DND-41 (cell line): ENCODE measurements around the gene IFITM5.

Experiments
- ATAC-seq: fragments of 200-7000 bp; cut with Tn5 transposase; 3 replicates; pipeline ENCODE4 v1.9.1; 2021; ENCODE audit warnings: low read depth; ENCODE audit not compliant: insufficient read depth
- DNase-seq: peaks from one replicate; pipeline ENCODE4 v3.0.0-alpha.2; 2020
- H2AFZ ChIP-seq: 2 replicates; pipeline ENCODE4 v1.6.0; 2012; ENCODE audit warnings: low read depth, low read length
- H3K27ac ChIP-seq: 2 replicates; pipeline ENCODE4 v1.5.1; 2012; ENCODE audit warnings: low read length, inconsistent platforms
- H3K27me3 ChIP-seq: fragments of 200-600 bp; sonication (generic); 2 replicates; pipeline ENCODE4 v1.6.0; 2012; ENCODE audit warnings: low read length, mild to moderate bottlenecking, inconsistent platforms; ENCODE audit not compliant: insufficient read depth, poor library complexity
- H3K36me3 ChIP-seq: 2 replicates; pipeline ENCODE4 v1.5.1; 2012; ENCODE audit warnings: low read length, inconsistent platforms; ENCODE audit not compliant: insufficient read depth
- H3K4me1 ChIP-seq: 2 replicates; pipeline ENCODE4 v1.5.1; 2012; ENCODE audit warnings: mild to moderate bottlenecking, low read length; ENCODE audit not compliant: insufficient read depth
- H3K4me2 ChIP-seq: 2 replicates; pipeline ENCODE4 v1.6.0; 2012; ENCODE audit warnings: mild to moderate bottlenecking, moderate library complexity, low read length, inconsistent platforms; ENCODE audit not compliant: insufficient read depth
- H3K4me3 ChIP-seq, 2 experiments: fragments of 200-600 bp in 1 of 2; shearing (Covaris generic) in 1 of 2; 2 replicates each; pipeline ENCODE4 v1.5.1; 2012 to 2016; ENCODE audit warnings: inconsistent platforms in 2 of 2, low read length in 2 of 2, mild to moderate bottlenecking in 2 of 2, low read depth in 1 of 2, moderate library complexity in 1 of 2
- H3K79me2 ChIP-seq: 2 replicates; pipeline ENCODE4 v1.6.0; 2012; ENCODE audit warnings: low read length, inconsistent platforms; ENCODE audit not compliant: insufficient read depth
- H3K9ac ChIP-seq: 2 replicates; pipeline ENCODE4 v1.6.0; 2012; ENCODE audit warnings: low read depth, mild to moderate bottlenecking, inconsistent platforms, low read length, moderate library complexity
- H3K9me3 ChIP-seq: 2 replicates; pipeline ENCODE4 v1.5.1; 2012; ENCODE audit warnings: low read length, moderate library complexity, mild to moderate bottlenecking, inconsistent platforms; ENCODE audit not compliant: insufficient read depth, severe bottlenecking
- H4K20me1 ChIP-seq: 2 replicates; pipeline ENCODE4 v1.6.0; 2012; ENCODE audit warnings: low read length; ENCODE audit not compliant: insufficient read depth
- CTCF ChIP-seq: IDR thresholded peaks from 2 replicates; pipeline ENCODE4 v1.5.1; 2012; ENCODE audit warnings: borderline replicate concordance, low read length, moderate library complexity, mild to moderate bottlenecking; ENCODE audit not compliant: poor library complexity, severe bottlenecking; ENCODE audit errors: extremely low read depth
- EZH2 ChIP-seq: IDR thresholded peaks from 3 replicates; pipeline ENCODE4 v1.6.1; 2012; ENCODE audit warnings: borderline replicate concordance, low read depth, mild to moderate bottlenecking, moderate library complexity, low read length, inconsistent platforms; ENCODE audit not compliant: severe bottlenecking

IFITM5 gene

GRCh38 chr11:289712-290620 lies 9.4 kb downstream of the IFITM5 start:
- H3K27ac ChIP-seq = peak overlapping the region; percentile 70
- peaks cover 7% of the 10 kb centered on the region; the same call in 1 of the 2 replicates for H4K20me1 ChIP-seq
- peaks cover 5% of the 10 kb centered on the region; the same call in 1 of the 2 replicates for H3K79me2 ChIP-seq
- peak; percentile 64 for ATAC-seq
- peak; percentile 69 for DNase-seq
- peak overlapping the region in 1 of 2 experiments; percentile 48; a peak in 2 of 4 replicates for H3K4me3 ChIP-seq
- peak overlapping the region; percentile 10; the same call in 1 of the 2 replicates for H2AFZ ChIP-seq
- no peaks in the 10 kb centered on the region for H3K9me3 ChIP-seq
- peaks cover 44% of the 10 kb centered on the region for H3K4me1 ChIP-seq
- peak overlapping the region; percentile 61 for H3K4me2 ChIP-seq
- H3K9ac ChIP-seq = peak overlapping the region; percentile 54
- no peak for TF ChIP-seq EZH2
- TF ChIP-seq CTCF = no peak
- peaks cover 9% of the 10 kb centered on the region for H3K27me3 ChIP-seq
- peaks cover 32% of the 10 kb centered on the region for H3K36me3 ChIP-seq

- Histone ChIP-seq H3K4me2 (peak overlapping the region; percentile 61), H2AFZ (peak overlapping the region; percentile 10; the same call in 1 of the 2 replicates), H3K27me3 (peaks cover 9% of the 10 kb centered on the region), H3K9me3 (no peaks in the 10 kb centered on the region), H3K9ac (peak overlapping the region; percentile 54), H3K4me1 (peaks cover 44% of the 10 kb centered on the region), H3K36me3 (peaks cover 30% of the 10 kb centered on the region), H3K4me3 (peak overlapping the region in 1 of 2 experiments; percentile 48; a peak in 2 of 4 replicates), H4K20me1 (peaks cover 7% of the 10 kb centered on the region; the same call in 1 of the 2 replicates), H3K79me2 (peaks cover 5% of the 10 kb centered on the region; the same call in 1 of the 2 replicates), H3K27ac (peak overlapping the region; percentile 70)
- DNase-seq = peak; percentile 63
- TF ChIP-seq EZH2 (no peak), CTCF (no peak)
- peak; percentile 25 for ATAC-seq
These were observed 10.0 kb downstream of the IFITM5 start for GRCh38 chr11:289398-289711.

GRCh38 chr11:288478-289397 lies 10.6 kb downstream of the IFITM5 start, which contains the start of gene PGGHG:
PGGHG (plus strand) TSS chr11:289126; CDS start chr11:289817, 691 bp downstream.
- peak within 1 kb of the TSS; percentile 76 for H3K9ac ChIP-seq

More at GRCh38 chr11:288478-289397, 10.6 kb downstream of the IFITM5 start, which contains the start of gene PGGHG:
- peaks cover 23% of the 10 kb centered on the region for H3K36me3 ChIP-seq
- H3K79me2 ChIP-seq = peaks cover 5% of the 10 kb centered on the region; the same call in 1 of the 2 replicates
- H2AFZ ChIP-seq = peak within 1 kb of the TSS; percentile 78
- peak; percentile 64 for DNase-seq
- ATAC-seq = peak; percentile 57
- H3K4me1 ChIP-seq = peaks cover 44% of the 10 kb centered on the region
- peak within 1 kb of the TSS; percentile 61 to 73; a peak in 3 of 4 replicates for H3K4me3 ChIP-seq
- peak within 1 kb of the TSS; percentile 70 for H3K27ac ChIP-seq
- TF ChIP-seq CTCF (no peak), EZH2 (no peak)
- no peaks in the 10 kb centered on the region for H3K9me3 ChIP-seq
- peak within 1 kb of the TSS; percentile 86 for H3K4me2 ChIP-seq
- H4K20me1 ChIP-seq = peaks cover 7% of the 10 kb centered on the region; the same call in 1 of the 2 replicates
- peaks cover 9% of the 10 kb centered on the region for H3K27me3 ChIP-seq
